ENCODE results near the gene CUTA.

The CUTA gene, protein sequence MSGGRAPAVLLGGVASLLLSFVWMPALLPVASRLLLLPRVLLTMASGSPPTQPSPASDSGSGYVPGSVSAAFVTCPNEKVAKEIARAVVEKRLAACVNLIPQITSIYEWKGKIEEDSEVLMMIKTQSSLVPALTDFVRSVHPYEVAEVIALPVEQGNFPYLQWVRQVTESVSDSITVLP

DNA sequence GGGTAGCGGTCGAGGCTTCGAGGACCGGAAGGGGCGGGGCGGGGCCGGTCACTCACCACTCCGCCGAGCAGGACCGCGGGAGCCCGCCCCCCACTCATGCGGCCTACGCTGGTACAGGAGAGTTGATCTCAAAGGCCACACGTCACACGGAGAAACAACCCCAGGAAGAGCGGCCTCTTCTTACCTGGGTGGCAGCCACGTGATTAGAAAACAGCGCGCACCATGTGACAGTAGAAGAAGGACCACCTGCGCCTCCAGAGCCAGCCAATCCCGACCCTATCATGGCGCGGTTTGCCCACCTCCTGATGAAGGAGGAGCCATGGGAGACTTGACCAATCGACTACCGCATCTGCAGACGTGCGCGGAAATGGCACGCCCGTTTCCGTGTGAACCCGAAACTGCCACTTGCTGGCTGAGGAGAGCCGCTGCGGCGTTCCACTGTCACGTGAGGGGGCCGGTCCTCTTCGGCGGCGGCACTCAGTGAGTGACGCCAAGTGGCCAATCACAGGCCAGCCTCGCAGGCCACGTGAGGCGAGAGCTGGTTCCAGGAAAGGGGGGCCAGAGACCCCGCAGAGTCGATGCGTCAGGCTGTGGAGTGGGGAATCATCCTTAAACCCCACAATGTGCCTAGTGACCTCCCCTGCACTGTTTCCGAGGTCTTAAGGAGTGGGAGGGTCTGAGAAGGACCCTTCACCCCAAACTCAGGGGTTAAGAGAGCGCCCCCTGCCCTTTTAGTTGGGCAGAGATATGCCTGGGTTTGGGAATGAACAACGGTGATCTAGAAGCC is at the start of gene CUTA:
TSS of gene CUTA (minus strand) at position 205 of the 787 bp plus-strand sequence. CDS start at position 98, 107 bp downstream.
- peak; percentile 96 for DNase-seq (ENCODE audit: low read depth, low spot score)

DNA sequence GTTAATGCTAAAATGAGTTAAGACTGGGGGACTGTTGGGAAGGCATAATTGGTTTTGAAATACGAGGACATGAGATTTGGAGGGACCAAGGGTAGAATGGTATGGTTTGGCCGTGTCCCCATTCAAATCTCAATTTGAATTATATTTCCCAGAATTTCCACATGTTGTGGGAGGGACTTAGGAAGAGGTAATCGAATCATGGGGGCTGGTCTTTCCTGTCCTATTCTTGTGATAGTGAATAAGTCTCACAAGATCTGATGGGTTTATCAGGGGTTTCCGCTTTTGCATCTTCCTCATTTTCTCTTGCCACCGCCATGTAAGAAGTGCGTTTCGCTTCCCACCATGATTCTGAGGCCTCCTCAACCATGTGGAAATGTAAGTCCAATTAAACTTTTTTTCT is 49.2 kb upstream of the CUTA start:
- no peak for DNase-seq (ENCODE audit: low read depth, low spot score)

DNA sequence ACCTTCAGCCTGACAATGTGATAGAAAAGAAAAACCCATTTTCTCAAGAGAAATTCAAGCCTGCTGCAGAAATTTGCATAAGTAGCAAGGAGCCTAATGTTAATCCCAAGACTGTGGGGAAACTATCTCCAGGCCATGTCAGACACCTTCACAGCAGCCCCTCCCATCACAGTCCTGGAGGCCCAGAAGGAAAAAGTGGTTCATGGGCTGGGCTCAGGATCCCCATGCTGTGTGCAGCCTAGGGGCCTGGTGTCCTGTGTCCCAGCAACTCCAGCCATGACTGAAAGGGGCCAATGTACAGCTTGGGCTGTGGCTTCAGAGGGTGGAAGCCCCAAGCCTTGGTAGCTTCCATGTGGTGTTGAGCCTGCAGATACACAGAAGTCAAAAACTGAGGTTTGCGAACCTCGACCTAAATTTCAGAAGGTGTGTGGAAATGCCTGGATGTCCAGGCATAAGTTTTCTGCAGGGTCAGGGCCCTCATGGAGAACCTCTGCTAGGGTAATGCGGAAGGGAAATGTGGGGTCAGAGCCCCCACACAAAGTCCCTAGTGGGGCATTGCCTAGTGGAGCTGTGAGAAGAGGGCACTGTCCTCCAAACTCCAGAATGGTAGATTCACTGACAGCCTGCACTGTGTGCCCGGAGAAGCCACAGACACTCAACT is 48.3 kb upstream of the CUTA start:
- no peak for DNase-seq (ENCODE audit: low read depth, low spot score)

DNA sequence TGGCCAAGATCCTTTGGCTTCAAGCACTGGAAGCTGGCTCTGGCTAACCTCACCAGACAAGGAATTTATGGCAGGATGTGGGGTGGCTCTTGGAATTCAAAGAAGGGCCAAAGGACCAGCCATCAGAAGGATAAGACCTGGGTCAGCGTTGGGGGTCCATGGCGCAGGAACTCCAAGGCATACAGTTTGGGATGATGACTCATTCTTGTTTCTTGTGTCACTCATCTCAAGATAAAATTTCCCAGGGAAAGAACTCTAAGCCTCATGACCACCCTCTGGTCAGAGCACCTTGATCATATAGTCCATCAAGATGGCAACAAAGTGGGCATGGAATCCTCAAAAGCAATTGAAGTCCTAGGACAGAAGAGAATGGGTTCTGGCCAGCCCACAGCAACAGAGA is 41.3 kb upstream of the CUTA start:
- no peak for DNase-seq (ENCODE audit: low read depth, low spot score)

DNA sequence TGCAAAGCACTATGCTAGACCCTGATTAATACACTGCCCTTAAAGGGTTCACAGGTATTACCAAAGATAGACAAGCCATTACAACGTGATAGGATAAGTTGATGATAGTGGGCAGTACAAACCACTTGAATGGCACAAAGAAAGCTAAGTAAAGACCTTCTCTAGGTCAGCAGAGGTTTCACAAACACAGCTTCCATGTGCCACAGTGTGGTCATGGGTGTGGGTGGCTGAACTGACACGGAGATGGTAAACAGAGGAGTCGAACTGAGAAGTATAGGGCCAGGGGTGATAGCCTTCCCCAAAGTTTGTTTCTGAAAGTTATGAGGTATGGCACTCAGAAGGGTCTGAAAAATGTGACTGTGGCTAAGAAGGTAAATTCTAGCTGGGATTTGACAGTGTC is 40.8 kb upstream of the CUTA start:
- no peak for DNase-seq (ENCODE audit: low read depth, low spot score)

DNA sequence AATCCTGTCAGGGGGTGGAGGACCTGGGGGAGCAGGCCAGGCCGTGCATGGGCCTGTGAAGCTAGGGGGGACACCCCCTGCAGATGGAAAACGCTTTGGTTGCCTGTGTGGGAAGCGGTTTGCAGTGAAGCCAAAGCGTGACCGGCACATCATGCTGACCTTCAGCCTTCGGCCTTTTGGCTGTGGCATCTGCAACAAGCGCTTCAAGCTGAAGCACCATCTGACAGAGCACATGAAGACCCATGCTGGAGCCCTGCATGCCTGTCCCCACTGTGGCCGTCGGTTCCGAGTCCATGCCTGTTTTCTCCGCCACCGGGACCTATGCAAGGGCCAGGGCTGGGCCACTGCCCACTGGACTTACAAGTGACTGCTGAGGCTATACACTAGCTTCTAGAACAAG is 38.2 kb upstream of the CUTA start:
- no peak for DNase-seq (ENCODE audit: low read depth, low spot score)

DNA sequence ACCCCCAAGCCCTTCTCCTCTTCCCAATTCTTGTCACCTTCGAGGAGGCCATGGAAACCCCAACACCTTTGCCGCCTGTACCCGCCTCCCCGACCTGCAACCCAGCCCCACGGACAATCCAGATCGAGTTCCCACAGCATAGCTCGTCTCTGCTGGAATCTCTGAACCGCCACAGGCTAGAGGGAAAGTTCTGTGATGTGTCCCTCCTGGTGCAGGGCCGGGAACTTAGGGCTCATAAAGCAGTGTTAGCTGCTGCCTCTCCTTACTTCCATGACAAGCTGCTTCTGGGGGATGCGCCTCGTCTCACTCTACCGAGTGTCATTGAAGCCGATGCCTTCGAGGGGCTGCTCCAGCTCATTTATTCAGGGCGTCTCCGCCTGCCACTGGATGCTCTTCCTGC is 37.1 kb upstream of the CUTA start:
- DNase-seq (ENCODE audit: low read depth, low spot score) = no peak

DNA sequence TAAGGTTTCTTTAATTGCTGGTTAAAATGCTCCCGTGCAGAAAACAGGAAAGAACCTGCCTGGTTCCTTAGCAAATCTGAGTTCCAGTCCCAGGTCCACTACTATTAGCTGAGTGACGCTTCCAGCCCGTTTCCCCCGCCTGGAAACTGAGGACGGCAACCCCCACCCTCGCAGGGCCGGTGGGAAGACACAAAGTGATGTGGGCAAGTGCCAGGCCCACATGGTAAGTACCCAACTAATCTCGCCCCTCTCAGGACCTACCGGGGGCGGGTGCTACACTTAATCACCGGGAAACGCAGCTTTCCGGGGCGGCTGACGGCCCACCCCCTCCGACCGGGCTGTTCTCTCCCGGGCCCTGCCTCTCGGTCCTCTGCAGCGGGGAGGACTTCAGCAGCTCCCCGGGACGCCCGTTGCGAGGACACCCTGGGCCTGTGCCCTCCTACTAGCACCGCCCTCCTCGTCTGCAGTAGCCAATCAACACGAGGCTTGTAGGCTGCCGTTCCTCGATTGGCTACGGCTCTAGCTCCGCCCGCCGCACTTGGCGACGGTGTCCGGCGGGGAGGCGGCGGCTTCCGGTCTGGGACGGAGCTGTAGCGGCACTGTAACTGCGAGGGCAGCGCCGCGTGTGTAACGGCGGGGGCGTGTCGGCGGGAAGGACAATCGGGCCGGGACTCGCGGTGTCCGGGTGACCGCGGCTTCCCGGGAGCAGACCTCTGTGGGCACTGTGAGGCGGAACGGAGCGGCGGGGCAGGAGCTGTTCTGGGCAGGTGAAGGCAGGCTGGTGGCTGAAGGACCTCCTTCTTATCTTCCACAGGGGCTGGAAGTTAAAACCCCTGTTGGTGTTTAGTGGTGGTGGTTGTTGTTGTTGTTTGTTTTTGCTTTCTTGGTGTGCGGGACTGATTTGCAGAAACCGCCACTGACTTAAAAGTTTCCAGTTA is 36.4 kb upstream of the CUTA start, which contains the start of gene ZBTB9:
TSS of gene ZBTB9 (plus strand) at position 568 of the 938 bp plus-strand sequence. CDS start 525 bp downstream, outside the sequence.
- DNase-seq (ENCODE audit: low read depth, low spot score) = peak; percentile 87

DNA sequence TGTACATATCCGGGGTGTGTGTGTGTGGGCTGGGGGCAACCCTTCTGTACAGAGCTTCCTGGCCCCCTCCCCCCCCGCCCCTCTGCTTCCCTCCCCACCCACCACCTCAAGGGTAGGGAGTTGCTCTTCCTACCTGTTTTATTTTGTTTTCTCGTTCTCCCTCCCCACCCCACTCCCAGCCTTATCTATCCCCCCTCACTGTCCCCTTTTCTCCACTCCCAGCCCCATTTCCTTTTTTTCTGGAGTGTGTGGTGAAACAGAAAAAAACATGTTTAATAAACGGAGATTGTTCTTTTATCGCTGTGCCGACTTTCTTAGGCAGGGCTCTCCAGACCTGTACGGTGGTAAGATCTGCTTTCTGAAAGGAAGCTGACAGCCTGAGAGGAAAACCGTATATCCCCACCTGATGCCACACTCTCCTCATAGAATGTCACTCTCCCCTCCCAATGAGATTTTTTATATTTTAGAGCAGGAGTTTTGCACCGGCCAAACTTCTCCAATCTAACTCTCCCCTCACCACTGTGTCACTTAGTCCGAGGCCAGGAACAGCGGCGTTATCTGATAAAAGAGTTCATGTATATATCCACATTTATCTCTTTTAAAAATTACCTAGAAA is 35.6 kb upstream of the CUTA start:
- no peak for DNase-seq (ENCODE audit: low read depth, low spot score)

DNA sequence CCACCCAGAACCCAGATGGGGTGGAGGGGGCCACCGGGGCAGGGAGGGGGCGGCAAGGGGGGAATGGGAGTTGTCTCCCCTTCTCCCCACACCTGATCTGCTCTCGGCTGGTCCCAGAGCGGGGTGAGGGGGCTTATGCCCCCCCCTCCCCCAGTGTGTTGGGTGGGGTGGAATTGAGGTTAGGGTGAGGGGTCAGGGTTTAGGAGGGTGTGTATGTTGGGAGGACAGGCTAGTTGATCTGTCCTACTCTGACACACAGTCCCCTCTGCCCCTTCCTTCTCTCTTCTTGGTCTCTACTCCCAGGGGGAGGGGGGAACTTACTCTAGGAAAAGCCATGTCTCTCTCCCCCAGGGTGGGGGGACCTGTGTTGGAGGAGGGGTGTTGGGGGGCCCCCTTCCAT is 34.6 kb upstream of the CUTA start:
- no peak for DNase-seq (ENCODE audit: low read depth, low spot score)

DNA sequence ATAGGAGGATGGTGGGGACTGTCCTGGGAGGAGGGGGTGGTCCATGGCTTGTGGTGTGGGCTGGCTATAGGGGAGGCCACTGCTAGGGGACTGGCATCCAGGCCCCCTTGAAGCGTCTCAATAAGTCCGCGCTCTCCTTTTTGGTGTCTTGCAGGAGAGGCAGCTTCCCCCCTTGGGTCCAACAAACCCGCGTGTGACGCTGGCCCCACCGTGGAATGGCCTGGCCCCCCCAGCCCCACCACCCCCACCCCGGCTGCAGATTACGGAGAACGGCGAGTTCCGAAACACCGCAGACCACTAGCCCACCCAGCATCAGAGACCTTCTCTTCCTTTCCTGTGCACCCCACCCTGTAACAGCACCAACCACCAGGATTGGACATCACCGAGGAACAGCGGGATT is 33.7 kb upstream of the CUTA start:
- DNase-seq (ENCODE audit: low read depth, low spot score) = no peak

DNA sequence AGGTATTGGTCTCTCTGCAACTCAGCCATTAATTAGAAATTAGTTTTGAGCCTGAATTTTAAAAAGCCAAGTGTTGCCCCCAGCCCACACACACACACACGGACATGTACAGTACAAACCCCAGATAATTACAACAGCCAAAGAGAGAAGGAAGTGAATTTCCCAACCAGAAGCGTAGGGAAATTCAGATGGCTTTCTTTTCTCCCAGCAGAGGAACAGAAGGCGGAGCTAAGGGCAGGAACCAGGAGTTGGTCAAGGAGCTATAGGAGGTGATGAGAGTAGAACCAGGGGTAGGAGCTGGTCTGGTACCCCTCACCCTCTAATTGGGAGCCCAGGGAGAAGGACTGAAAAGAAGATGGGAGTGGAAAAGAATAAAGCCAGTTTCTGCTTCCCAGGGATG is 32.5 kb upstream of the CUTA start:
- DNase-seq (ENCODE audit: low read depth, low spot score) = no peak

DNA sequence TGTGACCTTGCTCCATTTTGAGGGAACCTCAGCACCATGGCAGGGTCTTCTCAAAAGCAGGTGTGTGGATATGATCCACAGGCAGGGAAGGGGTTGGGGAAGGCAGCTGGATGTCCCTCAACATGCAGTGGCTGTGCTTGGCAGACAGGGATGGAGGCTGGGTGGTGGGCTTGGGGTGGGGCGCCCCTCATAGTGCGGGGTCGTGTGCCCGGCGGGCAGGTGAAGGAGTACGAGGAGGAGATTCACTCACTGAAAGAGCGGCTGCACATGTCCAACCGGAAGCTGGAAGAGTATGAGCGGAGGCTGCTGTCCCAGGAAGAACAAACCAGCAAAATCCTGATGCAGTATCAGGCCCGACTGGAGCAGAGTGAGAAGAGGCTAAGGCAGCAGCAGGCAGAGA is 28.4 kb upstream of the CUTA start:
- DNase-seq (ENCODE audit: low read depth, low spot score) = no peak

DNA sequence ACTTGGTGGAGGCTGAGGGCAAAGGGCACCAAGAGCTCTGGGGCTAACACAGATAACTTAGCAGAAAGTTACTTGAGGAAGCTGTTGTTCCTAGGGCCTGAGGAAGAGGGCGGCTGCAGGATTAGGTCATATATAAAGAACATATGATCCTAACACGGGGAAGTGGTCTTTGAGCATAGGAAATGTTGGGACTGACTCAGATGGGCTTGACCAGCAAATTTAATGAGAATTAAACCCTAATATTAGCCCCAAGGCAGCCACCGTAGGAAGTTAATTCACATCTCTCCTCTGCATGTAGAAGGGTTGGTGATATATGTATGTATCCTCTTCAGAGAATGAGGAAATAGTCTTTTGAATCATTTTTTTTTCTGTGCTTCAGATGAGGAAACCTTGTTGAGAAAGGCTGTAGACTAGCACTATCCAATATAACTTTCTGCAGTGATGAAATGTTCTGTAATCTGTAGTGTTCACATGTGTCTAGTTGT is 27.3 kb upstream of the CUTA start:
- no peak for DNase-seq (ENCODE audit: low read depth, low spot score)

DNA sequence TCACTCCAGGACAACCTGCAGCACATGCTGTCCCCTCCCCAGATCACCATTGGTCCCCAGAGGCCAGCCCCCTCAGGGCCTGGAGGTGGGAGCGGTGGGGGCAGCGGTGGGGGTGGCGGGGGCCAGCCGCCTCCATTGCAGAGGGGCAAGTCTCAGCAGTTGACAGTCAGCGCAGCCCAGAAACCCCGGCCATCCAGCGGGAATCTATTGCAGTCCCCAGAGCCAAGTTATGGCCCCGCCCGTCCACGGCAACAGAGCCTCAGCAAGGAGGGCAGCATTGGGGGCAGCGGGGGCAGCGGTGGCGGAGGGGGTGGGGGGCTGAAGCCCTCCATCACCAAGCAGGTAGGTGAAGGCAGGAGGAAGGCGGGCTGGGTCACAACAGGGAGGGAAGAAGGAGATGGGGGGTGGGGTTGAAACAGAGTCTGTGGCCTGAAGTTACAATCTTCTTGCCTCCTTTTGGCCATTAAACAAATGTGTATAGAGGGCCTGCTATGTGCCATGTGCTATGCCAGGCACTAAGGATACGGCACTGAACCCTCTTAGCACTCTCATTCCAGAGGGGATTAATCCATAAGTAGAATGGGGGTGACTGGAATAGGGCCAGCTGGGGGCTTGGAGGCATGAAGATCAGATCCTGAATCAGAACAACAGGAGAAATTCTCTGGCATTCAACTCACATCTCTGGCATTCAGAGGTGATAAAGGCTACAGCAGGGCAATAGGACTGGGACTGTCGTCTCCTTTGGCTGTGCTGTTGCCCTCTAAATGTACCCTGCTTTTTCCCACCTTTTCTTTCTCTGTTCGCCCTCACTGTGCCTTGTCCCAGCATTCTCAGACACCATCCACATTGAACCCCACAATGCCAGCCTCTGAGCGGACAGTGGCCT is 26.0 kb upstream of the CUTA start:
- no peak for DNase-seq (ENCODE audit: low read depth, low spot score)

DNA sequence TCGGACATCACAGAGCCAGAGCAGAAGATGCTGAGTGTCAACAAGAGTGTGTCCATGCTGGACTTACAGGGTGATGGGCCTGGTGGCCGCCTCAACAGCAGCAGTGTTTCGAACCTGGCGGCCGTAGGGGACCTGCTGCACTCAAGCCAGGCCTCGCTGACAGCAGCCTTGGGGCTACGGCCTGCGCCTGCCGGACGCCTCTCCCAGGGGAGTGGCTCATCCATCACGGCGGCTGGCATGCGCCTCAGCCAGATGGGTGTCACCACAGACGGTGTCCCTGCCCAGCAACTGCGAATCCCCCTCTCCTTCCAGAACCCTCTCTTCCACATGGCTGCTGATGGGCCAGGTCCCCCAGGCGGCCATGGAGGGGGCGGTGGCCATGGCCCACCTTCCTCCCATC is 25.1 kb upstream of the CUTA start:
- no peak for DNase-seq (ENCODE audit: low read depth, low spot score)

DNA sequence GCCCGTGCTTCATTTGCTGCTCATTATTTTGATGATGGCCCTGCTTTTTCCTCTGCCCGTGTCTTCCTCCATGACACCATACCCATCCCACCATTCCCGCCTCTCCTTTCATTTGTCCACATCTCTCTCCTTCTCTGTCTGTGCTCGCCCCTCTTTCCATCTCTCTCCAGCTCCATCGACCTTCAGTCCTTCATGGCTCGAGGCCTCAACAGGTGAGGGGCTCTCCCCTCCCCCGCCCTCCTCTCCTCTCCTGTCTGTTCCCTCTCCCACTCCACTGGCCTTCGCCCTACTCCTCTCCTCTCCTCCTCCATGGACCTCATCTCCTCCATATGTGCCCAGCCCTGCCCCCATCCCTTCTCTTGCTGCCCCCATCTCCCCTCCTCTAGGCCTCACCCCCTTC is 24.4 kb upstream of the CUTA start:
- DNase-seq (ENCODE audit: low read depth, low spot score) = no peak

DNA sequence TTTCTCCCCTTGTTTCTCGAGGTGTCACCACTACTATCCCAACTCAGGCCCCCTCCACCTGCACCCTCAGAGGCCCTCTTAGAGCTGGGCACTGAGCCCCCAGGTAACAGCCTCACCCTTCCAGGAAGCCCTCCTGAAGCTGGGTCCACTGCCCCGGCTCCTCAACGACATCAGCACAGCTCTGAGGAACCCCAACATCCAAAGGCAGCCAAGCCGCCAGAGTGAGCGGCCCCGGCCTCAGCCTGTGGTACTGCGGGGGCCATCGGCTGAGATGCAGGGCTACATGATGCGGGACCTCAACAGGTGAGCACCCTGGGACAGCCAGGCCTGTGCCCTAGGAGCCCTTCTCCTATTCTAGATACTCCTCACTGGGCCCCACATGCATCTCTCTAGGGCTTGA is 23.6 kb upstream of the CUTA start:
- no peak for DNase-seq (ENCODE audit: low read depth, low spot score)

DNA sequence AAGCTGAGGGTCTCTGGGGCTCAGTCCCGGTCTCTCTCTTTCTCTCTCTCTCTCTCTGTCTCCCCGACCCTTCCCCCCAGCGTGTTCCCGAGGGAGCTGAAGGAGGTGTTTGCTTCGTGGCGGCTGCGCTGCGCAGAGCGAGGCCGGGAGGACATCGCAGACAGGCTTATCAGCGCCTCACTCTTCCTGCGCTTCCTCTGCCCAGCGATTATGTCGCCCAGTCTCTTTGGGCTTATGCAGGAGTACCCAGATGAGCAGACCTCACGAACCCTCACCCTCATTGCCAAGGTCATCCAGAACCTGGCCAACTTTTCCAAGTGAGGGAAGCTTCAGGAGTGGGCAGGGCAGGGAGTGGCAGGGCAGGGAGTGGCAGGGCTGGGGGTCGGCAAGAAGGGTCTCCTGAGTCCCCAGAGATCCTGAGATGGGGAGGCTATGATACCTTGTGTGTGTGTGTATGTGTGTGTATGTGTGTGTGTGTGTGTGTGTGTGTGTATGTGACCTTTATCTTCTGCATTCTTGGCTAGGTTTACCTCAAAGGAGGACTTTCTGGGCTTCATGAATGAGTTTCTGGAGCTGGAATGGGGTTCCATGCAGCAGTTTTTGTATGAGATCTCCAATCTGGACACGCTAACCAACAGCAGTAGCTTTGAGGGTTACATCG is 22.9 kb upstream of the CUTA start:
- DNase-seq (ENCODE audit: low read depth, low spot score) = no peak
